CD8-positive, alpha-beta memory T cell (primary cell): ENCODE measurements around the gene SCAPER. TPM values are rescaled to one million over a fixed set of nuclear protein-coding genes. Genes with fewer than 3 reads are reported as not detected.
"Not testable (repeated sequence)": the region's sequence is repeated elsewhere in the genome, so short reads cannot be mapped to it uniquely, and the experiment has no call there.

Source experiments
- CTCF ChIA-PET: fragments of 350-600 bp; sonication (Branson Sonifier 250); formaldehyde crosslinking; loops from one replicate; lab custom pipeline; 2021; ENCODE audit warnings: antibody characterized with exemption; lab: Charles Lee
- POLR2A ChIA-PET: fragments of 350-600 bp; sonication (Branson Sonifier 250); formaldehyde crosslinking; loops from one replicate; lab custom pipeline; 2021; ENCODE audit warnings: antibody characterized with exemption; lab: Charles Lee
- DNase-seq, 5 donors: peaks; one replicate each; pipeline versions ENCODE4 v3.0.0 to v3.0.0-alpha.2; 2020 to 2022; ENCODE audit warnings: mixed read lengths in 1 of 5
- H3K27ac ChIP-seq: one replicate; pipeline ENCODE4 v1.7.0; 2013; ENCODE audit warnings: low read depth, mild to moderate bottlenecking, low read length, moderate library complexity
- H3K27me3 ChIP-seq: 2 replicates; pipeline ENCODE4 v1.7.0; 2013; ENCODE audit warnings: low read length, mild to moderate bottlenecking; ENCODE audit not compliant: insufficient read depth, poor library complexity, severe bottlenecking
- H3K36me3 ChIP-seq: 2 replicates; pipeline ENCODE4 v1.7.0; 2013; ENCODE audit warnings: mild to moderate bottlenecking, low read length, moderate library complexity; ENCODE audit not compliant: insufficient read depth
- H3K4me1 ChIP-seq: 2 replicates; pipeline ENCODE4 v1.7.0; 2013; ENCODE audit warnings: mild to moderate bottlenecking, low read length, moderate library complexity; ENCODE audit not compliant: insufficient read depth
- H3K4me3 ChIP-seq: 2 replicates; pipeline ENCODE4 v1.7.0; 2013; ENCODE audit warnings: mild to moderate bottlenecking, low read length
- H3K9me3 ChIP-seq: 2 replicates; pipeline ENCODE4 v1.7.0; 2013; ENCODE audit warnings: mild to moderate bottlenecking, low read length
- H3K27ac Mint-ChIP-seq, 8 donors: one replicate each; pipeline ENCODE4 v1.8.0; 2020 to 2021; ENCODE audit warnings: mixed read lengths in 8 of 8, mild to moderate bottlenecking in 6 of 8, inconsistent platforms in 3 of 8, moderate library complexity in 3 of 8
- H3K27me3 Mint-ChIP-seq, 2 donors: one replicate each; pipeline ENCODE4 v1.8.0; 2020 to 2021; ENCODE audit warnings: mixed read lengths in 2 of 2, mild to moderate bottlenecking in 1 of 2, moderate library complexity in 1 of 2
- H3K36me3 Mint-ChIP-seq, 3 donors: one replicate each; pipeline ENCODE4 v1.8.0; 2020 to 2021; ENCODE audit warnings: mixed read lengths in 3 of 3, inconsistent platforms in 1 of 3, mild to moderate bottlenecking in 1 of 3
- H3K4me1 Mint-ChIP-seq, 3 donors: one replicate each; pipeline ENCODE4 v1.8.0; 2020 to 2021; ENCODE audit warnings: mixed read lengths in 3 of 3, inconsistent platforms in 1 of 3, mild to moderate bottlenecking in 1 of 3
- H3K4me3 Mint-ChIP-seq, 7 donors: one replicate each; pipeline ENCODE4 v1.8.0; 2020 to 2021; ENCODE audit warnings: mixed read lengths in 7 of 7, mild to moderate bottlenecking in 6 of 7, moderate library complexity in 4 of 7, inconsistent platforms in 2 of 7
- H3K9me3 Mint-ChIP-seq, 5 donors: one replicate each; pipeline ENCODE4 v1.8.0; 2020 to 2022; ENCODE audit warnings: mixed read lengths in 5 of 5, mild to moderate bottlenecking in 3 of 5, moderate library complexity in 2 of 5, inconsistent platforms in 1 of 5
- polyA plus RNA-seq: library from polyadenylated mRNA; unstranded; fragments of 300-500 nt; fragmentation: Illumina TruSeq; gene quantifications from one replicate; pipeline ENCODE4 v1.2.3, GENCODE V29; 2021
- total RNA-seq, 2 experiments: library from RNA; stranded (reverse); gene quantifications; one replicate each; pipeline ENCODE4 v1.2.3, GENCODE V29; 2021

Gene SCAPER
- total and polyA plus RNA-seq, 3 experiments from 2014 or later: 15.5 to 26.6 (median 16.0) TPM

GRCh38 chr15:76439542-76439941 lies 465.6 kb downstream of the SCAPER start:
- Histone ChIP-seq H3K27ac (no peak overlapping the region), H3K27me3 (no peaks in the 10 kb centered on the region), H3K4me1 (no peaks in the 10 kb centered on the region), H3K4me3 (no peak overlapping the region), H3K36me3 (no peaks in the 10 kb centered on the region), H3K9me3 (no peaks in the 10 kb centered on the region)
- no peak for DNase-seq
- H3K4me3 Mint-ChIP-seq: no peak overlapping the region
- peak overlapping the region in 1 of 8 donors; percentile 44 for H3K27ac Mint-ChIP-seq
- ChIA-PET POLR2A (no interaction called here), CTCF (no interaction called here)
- H3K36me3 Mint-ChIP-seq: peaks cover 0 to 6% (median 1%) of the 10 kb centered on the region in 3 donors
- no peaks in the 10 kb centered on the region for H3K9me3 Mint-ChIP-seq
- no peaks in the 10 kb centered on the region for H3K27me3 Mint-ChIP-seq
- no peaks in the 10 kb centered on the region for H3K4me1 Mint-ChIP-seq

DNA sequence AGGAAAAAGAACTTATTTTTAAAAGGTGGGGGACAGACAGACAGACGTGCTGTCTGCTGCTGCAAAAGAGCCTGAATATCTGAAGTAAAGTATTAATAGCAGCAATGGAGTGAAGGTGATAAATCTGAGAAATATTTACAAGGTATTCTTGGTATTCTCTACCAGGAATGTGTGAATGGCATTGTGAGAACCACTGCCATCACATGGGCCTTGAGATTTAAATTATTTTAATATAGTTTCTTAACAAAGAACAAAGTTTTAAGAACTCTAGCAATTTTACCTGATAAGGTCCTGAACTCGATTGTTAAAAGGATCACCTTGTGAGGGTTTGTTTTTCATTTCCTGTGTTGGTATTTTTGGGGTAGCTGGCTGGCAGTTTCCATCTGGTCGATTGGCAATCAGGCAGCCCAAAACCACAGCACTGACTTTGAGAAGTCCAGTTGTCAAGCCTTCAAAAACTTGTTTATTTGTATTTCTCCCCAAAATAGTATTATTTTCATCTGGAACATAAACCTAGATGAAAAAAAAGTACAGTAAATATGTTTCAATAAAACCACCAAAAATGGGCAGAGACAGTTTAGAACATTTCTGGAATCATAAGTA lies 471.2 kb downstream of the SCAPER start:
- Histone ChIP-seq H3K9me3 (no peaks in the 10 kb centered on the region), H3K27me3 (no peaks in the 10 kb centered on the region), H3K4me1 (no peaks in the 10 kb centered on the region), H3K36me3 (no peaks in the 10 kb centered on the region), H3K27ac (no peak overlapping the region), H3K4me3 (no peak overlapping the region)
- ChIA-PET CTCF (no interaction called here), POLR2A (no interaction called here)
- Mint-ChIP-seq H3K27me3 (no peaks in the 10 kb centered on the region), H3K4me3 (no peak overlapping the region), H3K27ac (peak overlapping the region in 2 of 8 donors; percentile 7 to 76), H3K4me1 (no peaks in the 10 kb centered on the region), H3K36me3 (peaks cover 26 to 47% (median 33%) of the 10 kb centered on the region in 3 donors), H3K9me3 (peaks cover 0 to 3% (median 0%) of the 10 kb centered on the region in 5 donors)
- DNase-seq: no peak

- H3K27me3 Mint-ChIP-seq, H3K4me1 Mint-ChIP-seq, H3K9me3 Mint-ChIP-seq: not testable (repeated sequence)
These were observed 472.1 kb downstream of the SCAPER start for GRCh38 chr15:76433036-76433435.

GRCh38 chr15:76432604-76433003 lies 472.5 kb downstream of the SCAPER start:
- H3K27me3 ChIP-seq: no peaks in the 10 kb centered on the region
- H3K36me3 ChIP-seq: no peaks in the 10 kb centered on the region
- H3K9me3 ChIP-seq: no peaks in the 10 kb centered on the region
- no peak overlapping the region for H3K4me3 Mint-ChIP-seq
- CTCF ChIA-PET: no interaction called here
- H3K4me3 ChIP-seq: no peak overlapping the region
- POLR2A ChIA-PET: no interaction called here
- no peak overlapping the region for H3K27ac Mint-ChIP-seq
- H3K27me3 Mint-ChIP-seq: no peaks in the 10 kb centered on the region
- no peak for DNase-seq
- peaks cover 0 to 4% (median 3%) of the 10 kb centered on the region in 5 donors for H3K9me3 Mint-ChIP-seq
- H3K36me3 Mint-ChIP-seq: peaks cover 33 to 57% (median 45%) of the 10 kb centered on the region in 3 donors
- no peak overlapping the region for H3K27ac ChIP-seq
- no peaks in the 10 kb centered on the region for H3K4me1 ChIP-seq
- no peaks in the 10 kb centered on the region for H3K4me1 Mint-ChIP-seq

More at GRCh38 chr15:76433036-76433435, 472.1 kb downstream of the SCAPER start:
- DNase-seq, H3K27me3 ChIP-seq, CTCF ChIA-PET, H3K4me3 ChIP-seq, H3K9me3 ChIP-seq, H3K4me1 ChIP-seq, H3K4me3 Mint-ChIP-seq, H3K27ac ChIP-seq, H3K36me3 ChIP-seq, POLR2A ChIA-PET: not testable (repeated sequence)
- H3K36me3 Mint-ChIP-seq: peaks cover 33 to 55% (median 42%) of the 10 kb centered on the region in 3 donors
- peak overlapping the region in 1 of 8 donors; percentile 21 for H3K27ac Mint-ChIP-seq

- Histone ChIP-seq H3K36me3 (no peaks in the 10 kb centered on the region), H3K27ac (no peak overlapping the region), H3K4me3 (no peak overlapping the region), H3K9me3 (no peaks in the 10 kb centered on the region), H3K27me3 (no peaks in the 10 kb centered on the region), H3K4me1 (no peaks in the 10 kb centered on the region)
- no peak overlapping the region for H3K4me3 Mint-ChIP-seq
- no peaks in the 10 kb centered on the region for H3K27me3 Mint-ChIP-seq
- peaks cover 36 to 62% (median 50%) of the 10 kb centered on the region in 3 donors for H3K36me3 Mint-ChIP-seq
- POLR2A ChIA-PET: no interaction called here
- no peaks in the 10 kb centered on the region for H3K4me1 Mint-ChIP-seq
- no peak for DNase-seq
- peaks cover 0 to 5% (median 4%) of the 10 kb centered on the region in 5 donors for H3K9me3 Mint-ChIP-seq
- CTCF ChIA-PET: no interaction called here
- no peak overlapping the region for H3K27ac Mint-ChIP-seq
These were observed 473.2 kb downstream of the SCAPER start for GRCh38 chr15:76431971-76432370.

DNA sequence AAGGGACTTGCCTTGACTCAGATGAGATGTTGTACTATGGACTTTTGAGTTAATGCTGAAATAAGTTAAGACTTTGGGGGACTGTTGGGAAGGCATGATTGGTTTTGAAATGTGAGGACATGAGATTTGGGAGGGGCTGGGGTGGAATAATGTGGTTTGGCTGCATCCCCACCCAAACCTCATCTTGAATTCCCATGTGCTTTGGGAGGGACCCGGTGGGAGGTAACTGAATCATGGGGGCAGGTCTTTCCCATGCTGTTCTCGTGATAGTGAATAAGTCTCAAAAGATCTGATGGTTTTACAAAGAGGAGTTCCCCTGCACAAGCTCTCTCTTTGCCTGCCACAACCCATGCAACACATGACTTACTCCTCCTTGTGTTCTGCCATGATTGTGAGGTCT lies 474.4 kb downstream of the SCAPER start:
- H3K27me3 Mint-ChIP-seq, CTCF ChIA-PET, H3K27ac ChIP-seq, H3K4me3 ChIP-seq, H3K4me1 Mint-ChIP-seq, H3K9me3 ChIP-seq, H3K4me1 ChIP-seq, H3K27ac Mint-ChIP-seq, POLR2A ChIA-PET, H3K27me3 ChIP-seq, DNase-seq, H3K4me3 Mint-ChIP-seq, H3K36me3 ChIP-seq: not testable (repeated sequence)
- peaks cover 40 to 67% (median 56%) of the 10 kb centered on the region in 3 donors for H3K36me3 Mint-ChIP-seq
- H3K9me3 Mint-ChIP-seq: peaks cover 0 to 10% (median 8%) of the 10 kb centered on the region in 5 donors

DNA sequence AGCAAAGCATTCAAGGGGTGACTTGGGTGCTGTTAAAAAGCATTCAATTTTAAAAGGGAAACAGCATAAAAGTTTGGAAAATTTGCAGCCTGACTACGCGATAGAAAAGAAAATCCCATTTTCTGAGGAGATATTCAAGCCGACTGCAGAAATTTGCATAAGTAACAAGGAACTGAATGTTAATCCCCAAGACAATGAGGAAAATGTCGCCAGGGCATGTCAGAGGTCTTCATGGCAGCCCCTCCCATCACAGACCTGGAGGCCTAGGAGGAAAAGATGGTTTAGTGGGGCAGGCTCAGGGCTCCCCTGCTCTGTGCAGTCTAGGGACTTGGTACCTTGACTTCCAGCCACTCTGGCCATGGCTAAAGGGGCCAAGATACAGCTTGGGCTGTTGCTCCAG lies 475.5 kb downstream of the SCAPER start:
- Histone ChIP-seq H3K9me3 (no peaks in the 10 kb centered on the region), H3K4me1 (no peaks in the 10 kb centered on the region), H3K27me3 (no peaks in the 10 kb centered on the region), H3K27ac (no peak overlapping the region), H3K4me3 (no peak overlapping the region), H3K36me3 (no peaks in the 10 kb centered on the region)
- Mint-ChIP-seq H3K4me3 (no peak overlapping the region), H3K27ac (no peak overlapping the region), H3K36me3 (peaks cover 37 to 66% (median 60%) of the 10 kb centered on the region in 3 donors), H3K9me3 (peaks cover 0 to 10% (median 10%) of the 10 kb centered on the region in 5 donors), H3K4me1 (no peaks in the 10 kb centered on the region), H3K27me3 (no peaks in the 10 kb centered on the region)
- CTCF ChIA-PET: no interaction called here
- DNase-seq: no peak
- POLR2A ChIA-PET: no interaction called here

DNA sequence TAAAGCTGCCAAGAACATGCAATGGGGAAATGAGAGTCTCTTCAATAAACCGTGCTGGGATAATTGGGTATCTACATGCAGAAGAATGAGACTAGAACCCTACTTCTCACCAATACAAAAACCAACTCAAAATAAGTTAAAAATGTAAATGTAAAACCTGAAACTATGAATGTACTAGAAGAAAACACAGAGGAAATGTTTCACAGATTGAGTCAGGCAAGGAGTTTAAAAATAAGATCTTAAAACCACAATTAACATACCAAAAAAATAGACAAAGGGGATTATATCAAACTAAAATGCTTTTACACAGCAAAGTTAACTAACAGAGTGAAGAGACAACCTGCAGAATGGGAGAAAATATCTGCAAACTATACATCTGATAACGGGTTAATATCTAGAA lies 478.2 kb downstream of the SCAPER start:
- no peak overlapping the region for H3K27ac ChIP-seq
- Mint-ChIP-seq H3K27ac (no peak overlapping the region), H3K9me3 (peaks cover 6 to 13% (median 12%) of the 10 kb centered on the region in 5 donors), H3K4me1 (no peaks in the 10 kb centered on the region), H3K36me3 (peaks cover 31 to 50% (median 45%) of the 10 kb centered on the region in 3 donors), H3K27me3 (no peaks in the 10 kb centered on the region), H3K4me3 (no peak overlapping the region)
- ChIA-PET POLR2A (no interaction called here), CTCF (no interaction called here)
- H3K4me3 ChIP-seq: no peak overlapping the region
- H3K27me3 ChIP-seq: no peaks in the 10 kb centered on the region
- H3K4me1 ChIP-seq: no peaks in the 10 kb centered on the region
- H3K9me3 ChIP-seq: no peaks in the 10 kb centered on the region
- no peaks in the 10 kb centered on the region for H3K36me3 ChIP-seq
- DNase-seq: no peak
